Mesenchymal stem cell (in vitro differentiated cells and primary cell): Measurements from ENCODE around the gene PLXDC2.
A peak's percentile ranks its signal among the peaks of the same experiment; 100 is the strongest.

ENCODE experiments used
- DNase-seq: peaks from one replicate; pipeline ENCODE4 v3.0.0-alpha.2; 2013
- H2AFZ ChIP-seq: one replicate; pipeline ENCODE4 v1.6.1; 2013; ENCODE audit warnings: low read depth, mild to moderate bottlenecking, control low read depth, inconsistent platforms, low read length, moderate library complexity
- H2AK5ac ChIP-seq: 2 replicates; pipeline ENCODE4 v1.6.1; 2013; ENCODE audit warnings: low read length, moderate library complexity, mild to moderate bottlenecking, inconsistent platforms; ENCODE audit not compliant: severe bottlenecking
- H2BK120ac ChIP-seq: one replicate; pipeline ENCODE4 v1.6.1; 2013; ENCODE audit warnings: low read depth, mild to moderate bottlenecking, inconsistent platforms, low read length, moderate library complexity
- H2BK12ac ChIP-seq, 2 experiments: one replicate each; pipeline ENCODE4 v1.6.1; 2013; ENCODE audit warnings: inconsistent platforms in 2 of 2, low read length in 2 of 2, mild to moderate bottlenecking in 2 of 2, moderate library complexity in 2 of 2, control low read depth in 1 of 2
- H2BK15ac ChIP-seq: one replicate; pipeline ENCODE4 v1.6.1; 2013; ENCODE audit warnings: mild to moderate bottlenecking, low read depth, inconsistent platforms; ENCODE audit not compliant: poor library complexity, severe bottlenecking
- H2BK5ac ChIP-seq: 2 replicates; pipeline ENCODE4 v1.6.1; 2013; ENCODE audit warnings: low read depth, mild to moderate bottlenecking, low read length, control low read depth, inconsistent platforms; ENCODE audit not compliant: poor library complexity, severe bottlenecking
- H3K14ac ChIP-seq, 2 experiments: one replicate each; pipeline ENCODE4 v1.6.1; 2013; ENCODE audit warnings: inconsistent platforms in 2 of 2, low read length in 2 of 2, control low read depth in 1 of 2, mild to moderate bottlenecking in 1 of 2, moderate library complexity in 1 of 2
- H3K18ac ChIP-seq, 2 experiments: one replicate each; pipeline ENCODE4 v1.6.1; 2013; ENCODE audit warnings: inconsistent platforms in 2 of 2, low read length in 2 of 2, control low read depth in 1 of 2, low read depth in 1 of 2, mild to moderate bottlenecking in 1 of 2
- H3K23ac ChIP-seq, 2 experiments: one replicate each; pipeline ENCODE4 v1.6.1; 2013; ENCODE audit warnings: inconsistent platforms in 2 of 2, low read length in 2 of 2, mild to moderate bottlenecking in 2 of 2, moderate library complexity in 2 of 2, control low read depth in 1 of 2
- H3K27ac ChIP-seq: 2 replicates; pipeline ENCODE4 v1.5.1; 2013; ENCODE audit warnings: mild to moderate bottlenecking, moderate library complexity, low read length, control low read depth, inconsistent platforms; ENCODE audit not compliant: poor library complexity, severe bottlenecking
- H3K27me3 ChIP-seq, 2 experiments: 2 replicates each; pipeline versions ENCODE4 v1.6.1 to v1.7.0; 2013; ENCODE audit warnings: low read length in 2 of 2, mild to moderate bottlenecking in 2 of 2, moderate library complexity in 2 of 2, control low read depth in 1 of 2, inconsistent platforms in 1 of 2; ENCODE audit not compliant: control insufficient read depth in 1 of 2, insufficient read depth in 1 of 2
- H3K36me3 ChIP-seq, 2 experiments: 2 replicates each; pipeline versions ENCODE4 v1.6.1 to v1.7.0; 2013; ENCODE audit warnings: low read length in 2 of 2, control low read depth in 1 of 2, inconsistent platforms in 1 of 2, low read depth in 1 of 2, mild to moderate bottlenecking in 1 of 2; ENCODE audit not compliant: insufficient read depth in 2 of 2, control insufficient read depth in 1 of 2
- H3K4ac ChIP-seq, 2 experiments: one replicate each; pipeline ENCODE4 v1.6.1; 2013; ENCODE audit warnings: inconsistent platforms in 2 of 2, low read length in 2 of 2, mild to moderate bottlenecking in 2 of 2, moderate library complexity in 2 of 2, control low read depth in 1 of 2, low read depth in 1 of 2
- H3K4me1 ChIP-seq: 2 replicates; pipeline ENCODE4 v1.6.1; 2013; ENCODE audit warnings: low read depth, low read length, control low read depth; ENCODE audit not compliant: control insufficient read depth, insufficient read depth
- H3K4me2 ChIP-seq: 2 replicates; pipeline ENCODE4 v1.6.1; 2013; ENCODE audit warnings: low read length, mild to moderate bottlenecking, inconsistent platforms; ENCODE audit not compliant: poor library complexity, severe bottlenecking
- H3K4me3 ChIP-seq, 2 experiments: 2 replicates each; pipeline versions ENCODE4 v1.5.1 to v1.7.0; 2013; ENCODE audit warnings: low read length in 2 of 2, mild to moderate bottlenecking in 2 of 2, control low read depth in 1 of 2, low read depth in 1 of 2; ENCODE audit not compliant: insufficient read depth in 1 of 2
- H3K79me1 ChIP-seq: replicated peaks from 2 replicates; pipeline ENCODE4 v1.6.1; 2013; ENCODE audit warnings: mild to moderate bottlenecking, control low read depth, low read length, inconsistent platforms; ENCODE audit not compliant: poor library complexity, severe bottlenecking
- H3K9ac ChIP-seq: 2 replicates; pipeline ENCODE4 v1.7.0; 2013; ENCODE audit warnings: mild to moderate bottlenecking, low read length, moderate library complexity
- H3K9me3 ChIP-seq: 2 replicates; pipeline ENCODE4 v1.7.0; 2013; ENCODE audit warnings: mild to moderate bottlenecking, low read length; ENCODE audit not compliant: control insufficient read depth
- H4K8ac ChIP-seq: one replicate; pipeline ENCODE4 v1.6.1; 2013; ENCODE audit warnings: inconsistent platforms, mild to moderate bottlenecking, low read length, moderate library complexity
- H4K91ac ChIP-seq: one replicate; pipeline ENCODE4 v1.6.1; 2013; ENCODE audit warnings: mild to moderate bottlenecking, low read length, inconsistent platforms
- WGBS: methylation state at CpG from one replicate; pipeline ENCODE4 v1.1.7; 2013; ENCODE audit warnings: mixed read lengths; 5-methylcytosine and 5-hydroxymethylcytosine counted together

PLXDC2 gene

GRCh38 chr10:20215547-20216152 lies 399.4 kb downstream of the PLXDC2 start:
- Histone ChIP-seq H2BK15ac (no peak overlapping the region), H3K27me3 (no peaks in the 10 kb centered on the region), H3K27ac (no peak overlapping the region), H3K23ac (no peak overlapping the region), H2AFZ (no peak overlapping the region), H4K8ac (no peak overlapping the region), H3K4me2 (no peak overlapping the region), H3K18ac (no peak overlapping the region), H3K79me1 (no peaks in the 10 kb centered on the region), H4K91ac (no peak overlapping the region), H3K9me3 (no peaks in the 10 kb centered on the region), H2BK120ac (no peak overlapping the region), H3K4me1 (no peaks in the 10 kb centered on the region), H3K14ac (peak overlapping the region in 1 of 2 experiments; percentile 55), H3K36me3 (no peaks in the 10 kb centered on the region), H2AK5ac (no peak overlapping the region), H3K4ac (no peak overlapping the region), H3K9ac (no peak overlapping the region), H3K4me3 (no peak overlapping the region), H2BK12ac (no peak overlapping the region), H2BK5ac (no peak overlapping the region)
- DNase-seq: no peak
- 54% methylated on average over 3 of the region's 3 CpGs for WGBS

DNA sequence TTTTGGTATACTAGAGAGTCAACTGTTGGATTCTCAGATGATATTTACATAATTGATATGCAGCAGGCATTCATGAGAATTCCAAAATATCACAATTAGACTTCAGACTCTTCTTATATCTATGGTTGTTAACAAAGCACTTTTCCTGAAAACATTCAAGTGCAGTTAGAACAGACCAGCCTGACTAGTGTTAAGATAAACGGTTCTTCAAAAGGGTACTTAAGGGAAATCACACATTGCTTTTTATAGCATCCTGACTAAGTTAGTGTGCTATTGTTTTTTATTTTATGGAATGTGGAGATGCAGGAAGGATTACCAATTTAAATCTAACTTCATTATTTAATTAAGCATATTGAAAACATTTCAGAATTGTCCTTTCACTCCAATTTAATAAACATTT lies 405.1 kb downstream of the PLXDC2 start:
- no CpG with 5 or more reads among the region's 1 CpG for WGBS

DNA sequence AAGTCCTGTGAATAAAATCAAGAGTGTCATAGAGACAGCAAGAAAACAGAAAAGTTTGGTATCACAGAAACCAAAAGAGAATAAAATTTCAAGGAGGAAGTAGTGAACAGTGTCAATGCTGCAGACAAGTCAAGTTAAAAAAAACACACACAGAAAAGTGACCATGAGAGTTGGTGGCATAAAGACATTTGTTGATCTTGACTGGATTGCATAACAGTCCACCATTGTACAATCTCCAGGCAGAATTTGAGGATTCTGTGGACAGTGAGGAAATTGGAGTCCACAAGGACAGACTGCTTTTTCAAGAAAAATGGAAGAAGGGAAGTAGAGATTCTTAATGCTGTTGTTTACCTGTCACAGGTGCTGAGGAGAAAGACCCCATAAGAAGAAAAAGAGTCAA lies 412.5 kb downstream of the PLXDC2 start:
- no peaks in the 10 kb centered on the region for H3K27me3 ChIP-seq
- no peak overlapping the region for H2BK120ac ChIP-seq
- no peak overlapping the region for H3K9ac ChIP-seq
- no peak overlapping the region for H3K18ac ChIP-seq
- H3K4me2 ChIP-seq: no peak overlapping the region
- no peaks in the 10 kb centered on the region for H3K36me3 ChIP-seq
- H2AK5ac ChIP-seq: no peak overlapping the region
- DNase-seq: no peak
- no peaks in the 10 kb centered on the region for H3K9me3 ChIP-seq
- H3K23ac ChIP-seq: no peak overlapping the region
- H3K27ac ChIP-seq: no peak overlapping the region
- H2BK5ac ChIP-seq: no peak overlapping the region
- H4K8ac ChIP-seq: no peak overlapping the region
- no peak overlapping the region for H3K4me3 ChIP-seq
- no peak overlapping the region for H3K14ac ChIP-seq
- no peaks in the 10 kb centered on the region for H3K4me1 ChIP-seq
- H2BK12ac ChIP-seq: no peak overlapping the region
- no peak overlapping the region for H3K4ac ChIP-seq
- H2BK15ac ChIP-seq: no peak overlapping the region
- no peaks in the 10 kb centered on the region for H3K79me1 ChIP-seq
- no peak overlapping the region for H2AFZ ChIP-seq
- H4K91ac ChIP-seq: no peak overlapping the region

More for the DNA sequence above, 405.1 kb downstream of the PLXDC2 start:
- H2BK12ac ChIP-seq: no peak overlapping the region
- no peaks in the 10 kb centered on the region for H3K27me3 ChIP-seq
- H3K18ac ChIP-seq: no peak overlapping the region
- H3K36me3 ChIP-seq: no peaks in the 10 kb centered on the region
- H4K8ac ChIP-seq: no peak overlapping the region
- no peak overlapping the region for H3K4me3 ChIP-seq
- no peaks in the 10 kb centered on the region for H3K4me1 ChIP-seq
- H2AK5ac ChIP-seq: no peak overlapping the region
- H3K79me1 ChIP-seq: no peaks in the 10 kb centered on the region
- no peak overlapping the region for H3K27ac ChIP-seq
- H3K4me2 ChIP-seq: no peak overlapping the region
- H2BK5ac ChIP-seq: no peak overlapping the region
- H3K9me3 ChIP-seq: no peaks in the 10 kb centered on the region
- H3K23ac ChIP-seq: no peak overlapping the region
- no peak overlapping the region for H2AFZ ChIP-seq
- no peak overlapping the region for H4K91ac ChIP-seq
- DNase-seq: no peak
- H3K4ac ChIP-seq: no peak overlapping the region
- H3K9ac ChIP-seq: no peak overlapping the region
- H2BK120ac ChIP-seq: no peak overlapping the region
- no peak overlapping the region for H2BK15ac ChIP-seq
- H3K14ac ChIP-seq: no peak overlapping the region

DNA sequence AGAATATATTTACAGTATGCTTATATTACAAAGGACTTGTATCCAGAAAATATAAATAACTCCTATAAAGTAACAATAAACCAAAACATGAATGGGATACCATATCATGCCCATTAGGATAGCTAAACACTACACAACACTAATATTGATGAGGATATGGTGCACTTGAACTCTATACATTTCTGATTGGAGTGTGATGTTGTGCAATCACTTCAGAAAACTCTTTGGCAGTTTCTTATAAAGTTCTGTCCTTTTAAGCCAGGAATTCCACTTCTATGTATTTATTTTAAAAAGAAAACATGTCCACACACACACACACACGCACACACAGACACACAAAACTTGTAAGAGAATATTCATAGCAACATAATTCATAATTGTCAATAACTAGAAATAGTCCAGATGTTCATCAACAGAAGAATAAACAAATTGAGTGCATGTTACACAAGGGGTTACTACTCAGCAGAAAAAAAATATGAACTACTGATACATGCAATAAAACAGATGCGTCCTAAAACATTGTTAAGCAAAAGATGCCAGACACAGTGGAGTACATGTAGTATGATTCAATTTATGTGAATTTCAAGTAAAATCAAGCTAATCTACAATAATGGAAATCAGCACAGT lies 416.0 kb downstream of the PLXDC2 start:
- 100% methylated on average over 2 of the region's 2 CpGs for WGBS
- no peaks in the 10 kb centered on the region for H3K27me3 ChIP-seq
- no peak overlapping the region for H3K4me2 ChIP-seq
- H4K91ac ChIP-seq: no peak overlapping the region
- no peak overlapping the region for H2AK5ac ChIP-seq
- no peak overlapping the region for H3K14ac ChIP-seq
- no peak overlapping the region for H3K23ac ChIP-seq
- no peak overlapping the region for H3K4ac ChIP-seq
- no peak overlapping the region for H3K4me3 ChIP-seq
- H3K9ac ChIP-seq: no peak overlapping the region
- H2BK15ac ChIP-seq: no peak overlapping the region
- H3K9me3 ChIP-seq: no peaks in the 10 kb centered on the region
- no peaks in the 10 kb centered on the region for H3K4me1 ChIP-seq
- H2BK120ac ChIP-seq: no peak overlapping the region
- no peaks in the 10 kb centered on the region for H3K79me1 ChIP-seq
- no peak overlapping the region for H2BK12ac ChIP-seq
- H2BK5ac ChIP-seq: no peak overlapping the region
- no peak overlapping the region for H2AFZ ChIP-seq
- H3K18ac ChIP-seq: no peak overlapping the region
- no peak overlapping the region for H3K27ac ChIP-seq
- no peak for DNase-seq
- H3K36me3 ChIP-seq: no peaks in the 10 kb centered on the region
- H4K8ac ChIP-seq: no peak overlapping the region
